Type B pancreatic cell (in vitro differentiated cells): ENCODE measurements around the gene B3GALNT2. TPM values are rescaled to one million over a fixed set of nuclear protein-coding genes. Genes with fewer than 3 reads are reported as not detected.
"Not testable (repeated sequence)": the region's sequence is repeated elsewhere in the genome, so short reads cannot be mapped to it uniquely, and the experiment has no call there.

Experiments used
- DNase-seq: peaks from one replicate; pipeline ENCODE4 v3.0.0; 2021; ENCODE audit warnings: mixed read lengths; ENCODE audit not compliant: unreplicated experiment; ENCODE audit errors: extremely low spot score
- H3K27ac Mint-ChIP-seq: 2 replicates; pipeline ENCODE4 v1.8.0; 2021; ENCODE audit warnings: mild to moderate bottlenecking, mixed read lengths
- H3K27me3 Mint-ChIP-seq: 2 replicates; pipeline ENCODE4 v1.8.0; 2021; ENCODE audit warnings: mixed read lengths
- H3K36me3 Mint-ChIP-seq: 2 replicates; pipeline ENCODE4 v1.8.0; 2021; ENCODE audit warnings: mixed read lengths
- H3K4me1 Mint-ChIP-seq: one replicate; pipeline ENCODE4 v1.8.0; 2021; ENCODE audit warnings: mixed read lengths; ENCODE audit not compliant: unreplicated experiment
- H3K4me3 Mint-ChIP-seq: 2 replicates; pipeline ENCODE4 v1.8.0; 2021; ENCODE audit warnings: mild to moderate bottlenecking, mixed read lengths
- H3K9me3 Mint-ChIP-seq: 2 replicates; pipeline ENCODE4 v1.8.0; 2021; ENCODE audit warnings: mixed read lengths
- total RNA-seq: library from RNA; stranded (reverse); gene quantifications from 2 replicates; pipeline ENCODE4 v1.2.1, GENCODE V29; 2021; ENCODE audit warnings: low replicate concordance
- TF ChIP-seq, protein P1 (sequence below): fragments of 200-600 bp; sonication (generic); conservative IDR thresholded peaks from 2 replicates; pipeline ENCODE4 v1.5.0; 2021; ENCODE audit warnings: antibody characterized with exemption, mild to moderate bottlenecking

Gene B3GALNT2
- total RNA-seq, 1 donor from 2014 or later: 31.3 TPM

DNA sequence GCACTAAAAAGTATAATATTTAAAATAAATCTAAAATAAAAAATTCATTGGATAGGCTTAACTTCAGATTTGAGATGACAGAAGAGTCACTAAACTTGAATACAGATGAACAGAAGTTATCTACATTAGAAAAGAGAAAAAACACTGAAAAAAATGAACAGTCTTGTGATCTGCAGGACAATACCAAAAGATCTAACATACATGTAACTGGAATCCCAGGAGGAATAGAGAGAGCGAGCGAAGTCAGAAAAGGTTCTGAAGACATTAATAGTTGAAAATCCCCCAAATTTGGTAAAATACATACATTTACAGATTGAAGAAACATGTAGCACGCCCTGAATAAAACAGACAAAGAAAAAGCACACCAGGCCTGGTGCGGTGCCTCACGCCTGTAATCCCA, 21.2 kb downstream of the B3GALNT2 start:
- no peak overlapping the region for H3K27ac Mint-ChIP-seq
- no peaks in the 10 kb centered on the region for H3K9me3 Mint-ChIP-seq
- no peak for DNase-seq
- TF ChIP-seq, protein P1, sequence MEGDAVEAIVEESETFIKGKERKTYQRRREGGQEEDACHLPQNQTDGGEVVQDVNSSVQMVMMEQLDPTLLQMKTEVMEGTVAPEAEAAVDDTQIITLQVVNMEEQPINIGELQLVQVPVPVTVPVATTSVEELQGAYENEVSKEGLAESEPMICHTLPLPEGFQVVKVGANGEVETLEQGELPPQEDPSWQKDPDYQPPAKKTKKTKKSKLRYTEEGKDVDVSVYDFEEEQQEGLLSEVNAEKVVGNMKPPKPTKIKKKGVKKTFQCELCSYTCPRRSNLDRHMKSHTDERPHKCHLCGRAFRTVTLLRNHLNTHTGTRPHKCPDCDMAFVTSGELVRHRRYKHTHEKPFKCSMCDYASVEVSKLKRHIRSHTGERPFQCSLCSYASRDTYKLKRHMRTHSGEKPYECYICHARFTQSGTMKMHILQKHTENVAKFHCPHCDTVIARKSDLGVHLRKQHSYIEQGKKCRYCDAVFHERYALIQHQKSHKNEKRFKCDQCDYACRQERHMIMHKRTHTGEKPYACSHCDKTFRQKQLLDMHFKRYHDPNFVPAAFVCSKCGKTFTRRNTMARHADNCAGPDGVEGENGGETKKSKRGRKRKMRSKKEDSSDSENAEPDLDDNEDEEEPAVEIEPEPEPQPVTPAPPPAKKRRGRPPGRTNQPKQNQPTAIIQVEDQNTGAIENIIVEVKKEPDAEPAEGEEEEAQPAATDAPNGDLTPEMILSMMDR: no peak
- H3K36me3 Mint-ChIP-seq: peaks cover 47% of the 10 kb centered on the region
- no peaks in the 10 kb centered on the region for H3K4me1 Mint-ChIP-seq
- no peaks in the 10 kb centered on the region for H3K27me3 Mint-ChIP-seq
- no peak overlapping the region for H3K4me3 Mint-ChIP-seq

DNA sequence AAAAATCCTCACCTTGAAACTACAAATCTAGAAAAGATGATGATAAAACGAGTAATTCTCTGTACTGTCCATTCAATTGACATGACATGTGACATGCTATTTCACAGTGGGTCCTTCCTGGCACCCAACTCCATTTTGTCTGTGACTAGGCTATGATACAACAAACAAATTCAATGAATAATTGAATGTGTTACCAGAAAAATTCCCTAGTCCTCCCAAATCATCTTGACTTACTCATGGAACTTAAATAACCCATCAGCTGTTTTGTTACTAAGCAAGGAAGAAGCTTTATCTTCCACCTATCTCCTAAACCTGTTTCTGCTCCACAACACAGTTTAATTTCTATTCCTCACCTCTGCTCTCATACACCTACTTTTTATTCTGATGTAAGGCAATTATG, 30.4 kb downstream of the B3GALNT2 start:
- H3K4me1 Mint-ChIP-seq: no peaks in the 10 kb centered on the region
- no peak overlapping the region for H3K4me3 Mint-ChIP-seq
- no peaks in the 10 kb centered on the region for H3K27me3 Mint-ChIP-seq
- TF ChIP-seq, protein P1: no peak
- DNase-seq: no peak
- H3K27ac Mint-ChIP-seq: no peak overlapping the region
- peaks cover 20% of the 10 kb centered on the region for H3K36me3 Mint-ChIP-seq
- H3K9me3 Mint-ChIP-seq: no peaks in the 10 kb centered on the region

DNA sequence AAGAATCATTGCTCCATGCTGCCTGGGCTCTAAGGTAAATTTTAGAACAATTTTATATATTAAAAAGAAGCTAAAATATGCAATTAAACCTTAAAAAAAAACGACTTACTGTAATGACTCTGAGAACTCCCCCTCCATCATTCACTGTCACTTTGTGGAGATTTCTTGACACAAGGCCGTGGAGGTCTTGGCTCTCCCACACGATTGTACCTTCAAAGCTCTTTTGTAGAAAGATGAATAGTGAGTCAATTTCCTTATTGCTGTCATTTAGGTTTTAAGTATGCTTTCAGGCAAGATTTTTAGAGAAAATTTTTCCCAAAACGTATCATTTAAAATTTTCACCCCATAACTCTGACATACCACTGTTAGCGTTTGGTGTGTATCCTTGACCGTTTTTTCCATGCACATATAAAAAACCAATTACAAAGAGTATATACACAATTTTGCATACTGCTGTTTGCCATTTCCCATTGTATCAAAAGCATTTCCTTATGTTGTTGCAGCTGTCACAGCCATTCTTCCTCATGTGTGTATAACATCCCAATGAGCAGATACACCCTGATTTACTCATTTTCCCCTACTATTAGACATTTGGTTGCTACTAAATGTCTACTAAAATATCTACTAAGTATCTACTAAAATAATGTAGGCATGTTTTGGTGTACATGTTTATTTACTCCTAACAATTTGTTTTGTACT, 33.4 kb downstream of the B3GALNT2 start:
- Mint-ChIP-seq H3K4me3 (no peak overlapping the region), H3K27me3 (no peaks in the 10 kb centered on the region), H3K4me1 (no peaks in the 10 kb centered on the region), H3K9me3 (no peaks in the 10 kb centered on the region), H3K36me3 (peaks cover 9% of the 10 kb centered on the region), H3K27ac (no peak overlapping the region)
- TF ChIP-seq, protein P1: no peak
- no peak for DNase-seq

DNA sequence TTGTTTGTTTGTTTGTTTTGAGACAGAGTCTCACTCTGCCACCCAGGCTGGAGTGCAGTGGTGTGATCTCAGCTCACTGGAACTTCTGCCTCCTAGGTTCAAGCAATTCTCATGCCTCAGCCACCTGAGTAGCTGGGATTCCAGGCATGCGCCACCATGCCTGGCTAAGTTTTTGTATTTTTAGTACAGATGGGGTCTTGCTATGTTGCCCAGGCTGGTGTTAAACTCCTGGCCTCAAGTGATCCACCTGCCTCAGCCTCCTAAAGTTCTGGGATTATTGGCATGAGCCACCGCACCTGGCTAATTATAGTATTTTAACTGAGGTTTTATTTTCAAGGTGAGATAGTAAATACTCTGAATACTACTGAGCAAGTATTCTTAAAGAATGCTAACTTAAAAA, 34.4 kb downstream of the B3GALNT2 start:
- not testable (repeated sequence) for H3K4me1 Mint-ChIP-seq, DNase-seq, H3K27me3 Mint-ChIP-seq, H3K27ac Mint-ChIP-seq, H3K9me3 Mint-ChIP-seq, H3K4me3 Mint-ChIP-seq
- peaks cover 17% of the 10 kb centered on the region for H3K36me3 Mint-ChIP-seq

DNA sequence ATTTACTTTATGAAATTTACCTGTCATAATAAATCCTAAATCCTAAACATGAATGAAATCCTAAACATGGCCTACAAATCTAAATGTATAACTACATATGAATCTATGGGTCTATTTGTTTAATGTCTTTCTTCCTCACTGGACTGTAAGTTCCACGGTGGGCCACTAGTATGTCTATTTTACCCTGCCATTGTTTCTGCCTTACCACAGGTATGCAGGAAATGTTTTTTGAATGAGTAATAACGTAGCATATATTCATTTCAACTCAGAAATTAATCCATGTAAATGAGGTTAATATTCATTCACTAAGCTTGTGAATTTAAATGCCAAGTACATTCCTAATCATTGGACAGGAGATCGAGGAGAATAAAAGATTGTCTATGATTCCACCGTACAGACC, 35.3 kb downstream of the B3GALNT2 start:
- no peaks in the 10 kb centered on the region for H3K9me3 Mint-ChIP-seq
- H3K4me3 Mint-ChIP-seq: no peak overlapping the region
- no peak overlapping the region for H3K27ac Mint-ChIP-seq
- no peaks in the 10 kb centered on the region for H3K27me3 Mint-ChIP-seq
- TF ChIP-seq, protein P1: peak; percentile 40
- H3K4me1 Mint-ChIP-seq: no peaks in the 10 kb centered on the region
- peaks cover 22% of the 10 kb centered on the region for H3K36me3 Mint-ChIP-seq
- DNase-seq: no peak

DNA sequence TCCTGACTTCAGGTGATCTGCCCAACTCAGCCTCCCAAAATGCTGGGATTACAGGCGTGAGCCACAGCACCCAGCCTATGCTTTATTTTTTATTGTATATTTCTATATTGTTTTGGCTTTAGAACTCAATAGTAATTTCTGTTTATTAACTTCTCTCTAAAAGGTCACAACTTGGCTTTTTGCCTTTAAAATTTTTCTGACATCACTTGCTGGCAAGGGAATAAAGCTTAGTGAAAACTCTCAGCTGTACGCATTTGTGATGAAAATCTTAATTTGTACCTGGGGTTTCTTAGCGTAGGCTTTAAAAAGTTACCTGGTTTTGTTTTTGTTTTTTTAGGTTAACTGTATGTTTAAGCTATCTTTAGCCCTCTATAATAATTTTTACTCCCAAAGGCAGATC, 36.2 kb downstream of the B3GALNT2 start:
- TF ChIP-seq, protein P1: no peak
- no peaks in the 10 kb centered on the region for H3K4me1 Mint-ChIP-seq
- DNase-seq: no peak
- H3K4me3 Mint-ChIP-seq: no peak overlapping the region
- H3K9me3 Mint-ChIP-seq: no peaks in the 10 kb centered on the region
- no peaks in the 10 kb centered on the region for H3K27me3 Mint-ChIP-seq
- peaks cover 22% of the 10 kb centered on the region for H3K36me3 Mint-ChIP-seq
- no peak overlapping the region for H3K27ac Mint-ChIP-seq
